Smooth muscle cell (in vitro differentiated cells): ENCODE data around the gene REC8. TPM values are rescaled to one million over a fixed set of nuclear protein-coding genes. Genes with fewer than 3 reads are reported as not detected.

Source experiments
- DNase-seq: peaks from one replicate; lab custom pipeline; 2025; ENCODE audit not compliant: unreplicated experiment; lab: John Stamatoyannopoulos, UW
- H2AFZ ChIP-seq: fragments of 200-600 bp; sonication (generic); 2 replicates; pipeline ENCODE4 v1.6.0; 2016; ENCODE audit warnings: antibody characterized with exemption, low read depth, mild to moderate bottlenecking
- H3F3A ChIP-seq: fragments of 200-600 bp; sonication (generic); 2 replicates; pipeline ENCODE4 v1.6.0; 2017; ENCODE audit warnings: antibody characterized with exemption, low read depth
- H3K27ac ChIP-seq: fragments of 200-600 bp; sonication (generic); 2 replicates; pipeline ENCODE4 v1.5.1; 2016; ENCODE audit warnings: low read depth, mild to moderate bottlenecking
- H3K27me3 ChIP-seq: fragments of 200-600 bp; sonication (generic); 2 replicates; pipeline ENCODE4 v1.6.1; 2016; ENCODE audit warnings: low read depth, mild to moderate bottlenecking
- H3K36me3 ChIP-seq: fragments of 200-600 bp; sonication (generic); 2 replicates; pipeline ENCODE4 v1.5.1; 2016; ENCODE audit warnings: low read depth
- H3K4me1 ChIP-seq: fragments of 200-600 bp; sonication (generic); 2 replicates; pipeline ENCODE4 v1.5.1; 2016; ENCODE audit warnings: low read depth
- H3K4me2 ChIP-seq: fragments of 200-600 bp; sonication (generic); 2 replicates; pipeline ENCODE4 v1.6.0; 2016; ENCODE audit warnings: mild to moderate bottlenecking
- H3K4me3 ChIP-seq: fragments of 200-600 bp; sonication (generic); 2 replicates; pipeline ENCODE4 v1.5.1; 2016; ENCODE audit warnings: mild to moderate bottlenecking
- H3K79me2 ChIP-seq: fragments of 200-600 bp; sonication (generic); 2 replicates; pipeline ENCODE4 v1.6.0; 2016; ENCODE audit warnings: low read depth, mild to moderate bottlenecking
- H3K9ac ChIP-seq: fragments of 200-600 bp; sonication (generic); 2 replicates; pipeline ENCODE4 v1.6.0; 2016; ENCODE audit warnings: low read depth
- H3K9me3 ChIP-seq: fragments of 200-600 bp; sonication (generic); replicated peaks from 2 replicates; pipeline ENCODE4 v1.5.1; 2016; ENCODE audit warnings: low read depth
- H4K20me1 ChIP-seq: fragments of 200-600 bp; sonication (generic); 2 replicates; pipeline ENCODE4 v1.6.0; 2016; ENCODE audit warnings: low read depth
- WGBS: methylation state at CpG from one replicate; pipeline ENCODE4 v1.1.7; 2016; ENCODE audit warnings: low lambda C conversion rate; 5-methylcytosine and 5-hydroxymethylcytosine counted together
- polyA plus RNA-seq: library from polyadenylated mRNA; unstranded; fragments of >200 nt; fragmentation: Nextera tagmentation; extraction: Ambion mirVana; gene quantifications from 2 replicates; pipeline ENCODE4 v1.2.1, GENCODE V29; 2016
- total RNA-seq: library from RNA; depleted of rRNA; stranded (reverse); fragments of >200 nt; gene quantifications from 2 replicates; pipeline ENCODE4 v1.2.3, GENCODE V29; 2014
- TF ChIP-seq, protein P1 (sequence below): fragments of 200-600 bp; sonication (generic); IDR thresholded peaks from 2 replicates; pipeline ENCODE4 v1.5.1; 2017; ENCODE audit warnings: borderline replicate concordance, mild to moderate bottlenecking, antibody characterized with exemption; ENCODE audit not compliant: insufficient read depth, poor library complexity, severe bottlenecking

REC8 gene
- total and polyA plus RNA-seq, 2 experiments from 2014 or later: 9.3 to 16.8 TPM

DNA sequence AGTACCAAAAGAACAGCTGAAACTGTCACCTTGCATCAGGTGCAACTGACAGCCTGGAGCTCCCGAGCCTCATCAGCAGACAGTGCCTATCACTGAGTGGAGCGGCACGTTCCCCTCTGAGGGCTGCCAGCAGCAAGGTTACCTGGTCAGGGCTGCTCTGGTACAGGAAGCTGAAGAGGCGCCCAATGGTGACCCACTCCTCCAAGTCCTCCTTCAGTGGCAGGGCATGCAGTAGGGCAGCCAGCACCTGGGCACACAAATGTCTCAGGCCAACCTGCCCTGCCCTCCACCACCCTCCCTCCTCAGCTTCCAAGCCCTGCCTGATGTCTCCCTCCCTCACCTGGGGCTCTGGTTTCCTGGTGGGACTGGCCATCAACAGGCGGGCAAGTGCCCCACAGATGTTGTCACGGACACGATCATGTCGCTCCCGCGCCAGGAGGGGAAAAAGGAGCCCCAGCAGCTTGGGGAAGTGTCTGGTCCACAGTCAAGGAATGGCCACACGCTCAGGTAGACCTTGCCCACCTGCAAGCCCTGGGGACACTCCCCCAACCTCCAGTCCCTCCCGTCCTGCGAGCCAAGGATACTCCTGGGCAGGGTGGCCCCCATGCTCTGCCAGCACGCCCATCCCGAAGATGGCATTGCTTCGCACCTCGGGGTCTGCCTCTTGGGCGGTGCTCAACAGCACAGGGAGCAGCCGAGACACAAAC lies 9.6 kb downstream of the REC8 start:
- Histone ChIP-seq H2AFZ (no peak overlapping the region), H3K36me3 (no peaks in the 10 kb centered on the region), H3K4me2 (no peak overlapping the region), H3K4me1 (no peaks in the 10 kb centered on the region), H3K4me3 (no peak overlapping the region), H3K27me3 (no peaks in the 10 kb centered on the region), H3K9ac (no peak overlapping the region), H4K20me1 (no peaks in the 10 kb centered on the region), H3F3A (no peaks in the 10 kb centered on the region), H3K9me3 (no peaks in the 10 kb centered on the region), H3K79me2 (no peaks in the 10 kb centered on the region), H3K27ac (no peak overlapping the region)
- TF ChIP-seq, protein P1, sequence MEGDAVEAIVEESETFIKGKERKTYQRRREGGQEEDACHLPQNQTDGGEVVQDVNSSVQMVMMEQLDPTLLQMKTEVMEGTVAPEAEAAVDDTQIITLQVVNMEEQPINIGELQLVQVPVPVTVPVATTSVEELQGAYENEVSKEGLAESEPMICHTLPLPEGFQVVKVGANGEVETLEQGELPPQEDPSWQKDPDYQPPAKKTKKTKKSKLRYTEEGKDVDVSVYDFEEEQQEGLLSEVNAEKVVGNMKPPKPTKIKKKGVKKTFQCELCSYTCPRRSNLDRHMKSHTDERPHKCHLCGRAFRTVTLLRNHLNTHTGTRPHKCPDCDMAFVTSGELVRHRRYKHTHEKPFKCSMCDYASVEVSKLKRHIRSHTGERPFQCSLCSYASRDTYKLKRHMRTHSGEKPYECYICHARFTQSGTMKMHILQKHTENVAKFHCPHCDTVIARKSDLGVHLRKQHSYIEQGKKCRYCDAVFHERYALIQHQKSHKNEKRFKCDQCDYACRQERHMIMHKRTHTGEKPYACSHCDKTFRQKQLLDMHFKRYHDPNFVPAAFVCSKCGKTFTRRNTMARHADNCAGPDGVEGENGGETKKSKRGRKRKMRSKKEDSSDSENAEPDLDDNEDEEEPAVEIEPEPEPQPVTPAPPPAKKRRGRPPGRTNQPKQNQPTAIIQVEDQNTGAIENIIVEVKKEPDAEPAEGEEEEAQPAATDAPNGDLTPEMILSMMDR: no peak
- no peak for DNase-seq
- WGBS: 97% methylated on average over 19 of the region's 19 CpGs

DNA sequence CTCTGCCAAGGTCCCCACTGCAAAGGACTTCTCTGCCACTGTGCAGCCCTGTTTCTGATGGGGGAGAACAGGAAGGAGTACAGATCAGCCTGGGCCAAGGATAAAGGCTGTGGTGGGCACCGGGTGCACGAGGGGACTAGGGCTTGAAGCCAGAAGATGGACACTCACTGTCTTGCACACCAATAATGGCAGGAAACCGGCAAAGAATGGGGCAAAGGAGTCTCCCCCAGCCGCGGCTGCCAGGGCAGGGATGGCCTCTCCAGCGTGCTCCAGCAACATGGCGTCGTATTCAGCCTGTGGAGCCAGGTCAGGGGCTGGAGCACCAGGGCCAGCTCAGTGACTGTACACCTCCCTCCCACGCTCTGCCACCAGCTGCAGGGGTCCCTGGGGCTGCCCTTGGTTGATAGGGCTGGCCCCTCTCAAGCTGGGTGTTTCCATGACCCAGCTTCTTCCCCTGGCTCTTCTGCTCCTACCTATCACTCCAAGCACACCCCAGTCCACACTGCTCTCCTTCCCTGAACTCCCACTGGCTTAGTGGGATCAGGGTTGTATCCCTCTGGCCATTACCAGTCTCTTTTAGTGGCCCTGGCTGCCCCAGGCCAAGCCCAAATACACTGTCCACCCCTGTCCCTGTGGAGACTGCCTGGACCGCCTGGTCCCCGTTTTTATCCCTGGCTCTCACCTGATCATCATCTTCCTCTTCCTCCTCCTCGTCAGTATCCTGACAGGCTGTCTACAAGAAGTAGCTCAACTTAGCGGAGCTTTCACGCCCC lies 10.4 kb downstream of the REC8 start:
- TF ChIP-seq, protein P1: no peak
- no peaks in the 10 kb centered on the region for H3F3A ChIP-seq
- H3K79me2 ChIP-seq: peaks cover 5% of the 10 kb centered on the region
- H3K9ac ChIP-seq: no peak overlapping the region
- H3K27me3 ChIP-seq: no peaks in the 10 kb centered on the region
- no peak for DNase-seq
- H3K4me2 ChIP-seq: no peak overlapping the region
- 90% methylated on average over 14 of the region's 14 CpGs for WGBS
- no peaks in the 10 kb centered on the region for H3K9me3 ChIP-seq
- H3K27ac ChIP-seq: no peak overlapping the region
- no peaks in the 10 kb centered on the region for H3K36me3 ChIP-seq
- no peaks in the 10 kb centered on the region for H3K4me1 ChIP-seq
- no peak overlapping the region for H3K4me3 ChIP-seq
- H4K20me1 ChIP-seq: no peaks in the 10 kb centered on the region
- no peak overlapping the region for H2AFZ ChIP-seq

DNA sequence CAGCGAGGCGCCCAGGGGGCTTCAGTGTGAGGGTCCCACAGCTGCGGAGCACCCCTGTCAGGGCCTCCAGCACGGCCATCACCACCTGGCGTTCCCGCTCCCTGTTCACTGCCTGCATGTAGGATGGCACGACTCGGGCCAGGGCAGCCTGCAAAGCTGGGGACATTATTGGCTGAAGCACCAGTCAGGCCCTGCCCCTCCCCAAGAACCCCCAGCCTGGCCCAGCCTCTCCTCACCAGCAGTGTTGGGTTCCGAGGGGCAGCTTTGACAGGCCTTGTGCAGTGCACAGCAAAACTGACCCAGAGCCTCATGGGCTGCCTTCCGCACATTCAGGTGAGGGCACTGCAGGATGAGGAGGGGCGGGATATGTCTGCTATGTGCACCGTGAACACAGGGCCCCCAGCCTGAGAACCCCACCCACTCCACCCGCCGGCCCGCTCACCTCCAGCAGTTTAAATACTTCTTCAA lies 11.2 kb downstream of the REC8 start:
- no peak for DNase-seq
- no peak overlapping the region for H3K9ac ChIP-seq
- no peak overlapping the region for H3K27ac ChIP-seq
- no peaks in the 10 kb centered on the region for H4K20me1 ChIP-seq
- H3K27me3 ChIP-seq: no peaks in the 10 kb centered on the region
- 97% methylated on average over 15 of the region's 15 CpGs for WGBS
- no peaks in the 10 kb centered on the region for H3K36me3 ChIP-seq
- no peaks in the 10 kb centered on the region for H3K9me3 ChIP-seq
- no peak overlapping the region for H2AFZ ChIP-seq
- peaks cover 6% of the 10 kb centered on the region for H3K4me1 ChIP-seq
- H3K79me2 ChIP-seq: peaks cover 9% of the 10 kb centered on the region
- H3K4me2 ChIP-seq: no peak overlapping the region
- no peak overlapping the region for H3K4me3 ChIP-seq
- TF ChIP-seq, protein P1: no peak
- H3F3A ChIP-seq: no peaks in the 10 kb centered on the region
